Islet precursor cell (in vitro differentiated cells): ENCODE measurements around the gene SUCO.

Experiments used
- DNase-seq: peaks from one replicate; pipeline ENCODE4 v3.0.0-alpha.2; 2018

The SUCO gene

DNA sequence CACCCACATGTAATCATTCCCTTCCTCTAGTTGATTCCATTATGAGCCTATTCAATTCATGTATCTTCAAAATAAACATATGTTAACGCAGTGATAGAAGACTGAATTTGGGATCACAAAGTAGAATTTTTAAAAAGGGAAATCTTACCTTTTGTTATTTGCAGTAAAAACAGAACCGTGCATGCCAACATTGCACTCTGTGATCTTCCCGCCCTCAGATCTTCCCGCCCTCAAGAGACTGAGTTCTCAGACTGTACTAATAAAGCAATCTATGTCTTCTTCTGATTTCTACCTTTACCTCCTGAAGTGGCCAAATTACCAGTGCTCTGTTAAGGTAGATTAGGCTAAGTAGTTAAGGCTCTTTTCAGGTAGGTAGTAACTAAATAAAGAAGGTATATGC is 3.6 kb upstream of the SUCO start:
- no peak for DNase-seq

DNA sequence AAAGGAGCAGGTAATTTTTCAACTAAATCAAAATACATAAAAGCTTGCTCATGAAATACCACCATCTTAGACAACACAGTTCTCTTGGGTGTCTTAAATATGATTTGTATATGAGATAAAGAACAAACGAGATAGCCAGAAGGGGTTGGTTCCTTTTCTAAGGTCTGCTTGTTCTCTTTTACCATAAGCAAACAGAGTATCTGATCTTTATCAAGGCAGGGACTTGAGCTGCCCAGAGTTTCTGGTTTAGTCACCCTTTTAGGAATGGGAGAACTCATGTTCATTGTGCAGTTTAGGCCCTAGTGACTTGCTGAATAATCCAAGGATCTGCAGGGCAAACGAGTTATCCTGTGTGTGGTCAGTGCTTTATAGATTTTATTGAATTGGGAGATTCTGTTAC is 3.0 kb upstream of the SUCO start:
- peak; percentile 65 for DNase-seq

DNA sequence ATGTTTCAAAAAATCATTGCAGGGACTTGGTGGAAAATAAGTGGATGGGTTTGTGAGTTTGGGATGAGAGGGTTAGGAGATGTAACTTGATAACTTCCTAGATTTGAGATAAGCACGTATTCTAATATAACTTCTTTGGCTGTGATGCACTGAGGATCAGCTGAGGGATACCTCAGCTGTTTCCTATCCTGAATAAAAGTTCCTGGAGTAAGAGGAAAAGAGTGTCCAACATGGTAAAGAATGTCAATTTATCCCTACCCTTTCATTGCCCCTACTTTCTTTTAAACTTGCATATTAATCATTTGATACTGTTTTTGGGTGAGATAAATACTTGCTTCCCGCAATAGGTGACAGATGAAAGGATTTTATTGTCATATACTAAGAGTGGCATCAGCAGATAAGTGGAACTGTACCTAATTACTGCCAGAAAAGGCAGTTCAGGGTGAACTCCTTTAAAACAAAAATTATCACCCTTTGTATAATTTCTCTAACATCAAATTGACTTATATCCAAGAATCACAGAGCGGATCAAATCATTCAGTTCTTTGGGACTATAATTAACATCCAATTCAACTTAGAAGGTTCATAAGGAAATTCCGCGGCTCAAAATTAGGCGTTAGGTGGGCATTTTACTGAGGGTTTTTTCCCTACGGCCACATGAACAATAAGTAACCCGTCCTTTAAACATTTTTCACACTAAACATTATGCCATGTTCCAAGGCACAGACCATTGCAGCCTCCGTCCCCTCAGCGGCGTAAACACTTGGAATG is 1.4 kb upstream of the SUCO start:
- no peak for DNase-seq

DNA sequence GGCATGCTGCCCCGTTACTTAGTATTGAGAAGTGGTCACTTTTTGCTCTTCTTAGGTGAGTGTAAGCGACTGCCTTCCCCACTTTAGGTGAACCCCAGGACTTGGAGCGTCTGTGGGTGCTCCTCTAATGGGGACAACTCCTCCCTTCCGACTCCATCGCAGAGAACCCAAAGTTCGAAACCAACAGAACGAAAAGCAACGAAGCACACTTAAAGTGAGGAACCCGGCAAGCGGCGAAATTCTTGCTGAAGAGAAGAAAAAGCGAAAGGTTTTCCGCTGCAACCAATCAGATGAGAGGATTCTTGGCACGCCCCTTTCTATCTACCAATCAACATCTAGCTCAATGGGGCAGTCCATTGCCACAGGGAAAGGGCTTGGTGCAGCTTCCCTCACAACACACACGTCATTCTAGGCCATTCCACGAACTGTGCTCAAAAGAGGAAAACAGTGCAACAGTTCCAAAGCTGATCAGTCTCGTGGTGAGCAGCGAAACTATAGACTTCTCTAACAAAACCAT is 709 bp upstream of the SUCO start:
- peak; percentile 97 for DNase-seq

DNA sequence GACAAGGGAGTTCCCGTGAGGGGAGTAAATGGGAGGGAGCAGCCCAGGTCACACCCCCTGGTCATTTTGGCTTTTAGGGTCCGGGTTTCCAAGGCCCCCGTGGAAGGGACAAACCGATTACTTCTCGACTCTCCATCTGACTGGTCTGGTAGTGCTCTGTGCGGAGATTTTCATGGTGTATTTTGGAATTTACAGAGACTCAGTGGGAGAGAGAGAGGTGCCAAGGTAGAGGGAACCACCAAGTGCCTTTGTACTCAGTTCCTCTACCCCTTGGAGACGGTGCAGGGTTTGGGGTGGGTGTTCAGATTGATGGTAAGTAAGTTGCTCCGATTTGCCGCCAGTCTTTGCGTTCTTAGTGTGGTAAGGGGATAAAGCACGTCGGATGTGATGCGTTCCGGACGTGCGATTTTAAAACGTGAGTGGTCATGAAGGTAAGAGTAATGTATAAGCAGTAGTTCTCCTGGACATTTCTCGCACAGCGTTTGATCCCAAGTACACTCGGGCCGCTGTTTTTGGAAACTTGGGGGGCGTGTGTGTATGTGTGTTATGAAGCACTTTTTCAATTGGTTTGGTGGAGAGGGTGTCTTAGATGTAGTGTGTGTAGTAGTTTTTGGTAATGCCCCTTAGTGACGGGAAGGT is 682 bp downstream of the SUCO start:
- peak; percentile 58 for DNase-seq

DNA sequence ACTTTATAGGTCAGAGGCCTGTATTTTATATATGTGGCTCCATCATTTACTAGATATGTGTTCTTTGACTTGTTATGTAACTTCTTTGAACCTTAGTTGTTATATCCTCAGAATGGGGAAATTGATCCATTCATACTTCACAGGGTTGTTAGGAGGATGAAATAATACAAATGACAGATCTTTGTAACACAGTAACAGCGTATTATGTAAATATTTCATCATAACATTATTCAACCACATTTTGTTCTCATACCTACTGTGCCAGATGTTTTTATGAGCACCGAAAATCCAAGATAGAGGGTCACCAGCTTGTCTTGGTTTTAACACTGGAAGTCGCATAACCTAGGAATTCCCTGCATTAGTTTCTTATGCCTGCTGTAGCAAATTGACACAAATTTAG is 3.3 kb downstream of the SUCO start:
- DNase-seq: no peak

DNA sequence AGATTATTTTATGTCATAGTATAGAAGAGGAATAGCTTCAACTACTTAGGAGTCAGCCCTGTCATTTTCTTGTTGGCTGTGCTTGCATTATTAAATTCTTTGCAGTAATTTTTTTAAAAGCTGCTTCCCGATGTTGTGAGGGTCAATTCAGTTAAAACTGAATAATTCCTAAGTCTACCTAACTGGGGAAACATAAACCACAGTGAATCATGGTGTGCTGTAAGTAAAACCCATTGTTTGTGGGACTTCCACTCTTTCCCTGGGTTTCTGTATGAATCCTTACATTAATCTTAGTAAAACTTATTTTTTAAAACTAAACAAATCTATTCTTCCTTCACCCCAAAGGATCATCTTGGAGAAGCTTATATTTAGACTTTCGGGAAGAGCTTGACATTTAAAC is 4.4 kb downstream of the SUCO start:
- DNase-seq: no peak

DNA sequence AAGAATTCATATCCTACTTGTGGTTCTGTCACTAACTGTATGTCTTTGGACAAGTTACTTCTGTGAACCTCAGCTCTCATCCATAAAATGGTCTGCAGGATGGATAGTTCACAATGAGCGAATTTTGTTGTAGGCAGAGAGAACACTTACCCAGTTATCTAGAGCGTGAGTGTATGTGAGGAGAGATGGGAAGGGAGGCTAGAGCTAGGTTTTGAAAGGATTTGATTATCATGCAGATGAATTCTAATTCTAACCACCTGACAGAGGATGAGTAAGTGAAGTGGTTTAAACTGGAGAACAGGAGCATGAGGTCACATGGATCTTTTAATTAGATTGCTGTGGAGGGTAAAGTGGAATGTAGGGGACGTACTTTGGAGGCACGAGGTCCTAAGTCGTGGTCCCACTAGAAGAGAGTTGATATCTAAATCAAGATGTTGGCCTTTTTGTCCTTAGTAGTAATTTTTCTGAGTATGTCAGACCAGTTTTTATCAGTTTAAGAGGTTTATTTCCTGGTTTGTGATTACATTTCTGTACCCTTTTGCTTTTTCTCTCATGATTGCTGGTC is 5.0 kb downstream of the SUCO start:
- no peak for DNase-seq

DNA sequence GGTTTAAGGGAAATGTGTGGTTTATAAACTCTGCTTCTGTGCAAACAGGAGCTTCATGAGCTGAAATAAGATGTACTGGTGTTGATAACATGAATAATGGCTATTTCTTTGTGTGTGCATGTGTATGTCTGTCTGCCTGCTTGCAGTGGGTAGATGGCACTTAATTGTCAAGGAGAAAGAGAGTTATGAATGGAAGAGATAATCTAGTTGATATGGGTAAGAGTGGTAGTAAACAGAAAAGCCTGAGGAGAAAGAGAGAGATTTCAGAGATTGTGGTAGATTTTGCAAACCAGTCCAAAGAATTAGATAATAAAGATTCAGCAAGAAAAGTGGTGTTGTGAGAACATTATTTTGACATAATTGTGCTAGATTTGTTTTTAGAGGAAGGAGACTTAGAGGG is 7.7 kb downstream of the SUCO start:
- DNase-seq: no peak

DNA sequence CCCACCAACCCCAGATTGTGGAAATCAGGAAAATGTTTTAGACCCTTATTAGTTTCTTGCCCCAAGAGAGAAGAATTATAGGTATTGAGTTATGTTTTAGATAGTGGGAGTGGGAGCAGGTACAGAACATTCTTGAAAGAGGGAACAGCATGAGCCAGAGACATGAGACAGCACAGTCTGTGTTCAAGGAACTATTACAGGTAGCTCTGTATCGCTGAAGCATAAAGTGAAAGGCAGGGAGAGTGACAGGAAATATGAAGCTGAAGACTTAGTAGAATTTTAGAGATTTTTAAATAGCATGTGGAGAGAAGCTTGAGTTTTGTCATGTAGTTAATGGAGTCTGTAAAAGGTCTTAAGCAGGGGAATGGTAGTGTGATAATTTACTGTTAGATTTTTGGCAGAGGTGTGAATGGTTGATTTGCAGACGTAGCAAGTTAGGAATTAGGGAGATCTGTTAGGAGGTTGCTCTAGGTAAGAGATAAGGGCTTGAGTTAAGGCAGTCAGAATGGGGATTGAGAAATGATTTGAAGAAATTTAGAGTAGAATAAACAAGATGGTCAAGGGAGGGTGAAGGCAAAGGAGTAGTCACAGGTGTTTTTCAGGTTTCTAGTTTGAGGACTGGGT is 11.6 kb downstream of the SUCO start:
- DNase-seq: no peak

DNA sequence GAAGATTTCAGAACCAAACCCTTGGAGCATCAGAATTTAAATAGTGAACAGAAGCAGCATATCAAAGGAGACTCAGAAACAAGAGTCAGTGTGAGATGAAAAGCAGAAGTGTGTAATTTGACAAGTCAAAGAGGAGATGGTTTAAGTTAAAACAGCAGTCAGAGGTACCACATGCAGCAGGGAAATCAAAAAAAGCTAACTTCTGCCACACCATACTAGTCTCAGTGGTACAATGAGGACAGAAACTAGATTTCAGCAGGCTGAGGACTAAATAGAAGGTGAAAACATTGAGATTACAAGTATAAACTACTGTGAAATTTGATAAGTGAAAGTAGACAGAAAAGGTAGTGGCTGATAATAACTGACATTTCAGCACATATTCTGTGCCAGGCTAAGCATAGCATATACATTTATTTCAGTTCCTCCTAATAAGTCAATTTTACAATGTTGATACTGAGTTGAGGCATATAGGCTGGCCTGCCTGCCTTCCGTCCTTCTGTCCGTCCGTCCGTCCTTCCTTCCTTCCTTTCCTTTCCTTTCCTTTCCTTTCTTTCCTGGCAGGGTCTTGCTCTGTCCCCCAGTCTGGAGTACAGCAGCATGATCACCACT is 12.6 kb downstream of the SUCO start:
- DNase-seq: no peak

DNA sequence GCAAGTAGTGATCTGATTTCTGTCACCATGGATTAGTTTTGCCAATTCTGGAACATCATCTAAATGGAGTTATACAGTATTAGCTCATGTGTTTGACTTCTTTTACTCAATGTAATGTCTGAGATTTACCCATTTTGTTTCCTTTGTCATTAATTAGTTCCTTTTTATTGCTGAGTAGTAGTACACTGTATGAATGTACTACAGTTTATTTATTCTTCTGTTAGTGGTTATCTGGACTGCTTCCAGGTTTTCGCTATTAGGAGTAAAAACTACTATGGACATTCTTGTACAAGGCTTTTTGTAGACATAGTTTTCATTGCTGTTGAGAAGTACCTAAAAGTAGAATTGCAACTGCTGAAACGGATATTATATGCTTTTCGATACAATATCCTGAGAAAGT is 14.1 kb downstream of the SUCO start:
- DNase-seq: no peak

DNA sequence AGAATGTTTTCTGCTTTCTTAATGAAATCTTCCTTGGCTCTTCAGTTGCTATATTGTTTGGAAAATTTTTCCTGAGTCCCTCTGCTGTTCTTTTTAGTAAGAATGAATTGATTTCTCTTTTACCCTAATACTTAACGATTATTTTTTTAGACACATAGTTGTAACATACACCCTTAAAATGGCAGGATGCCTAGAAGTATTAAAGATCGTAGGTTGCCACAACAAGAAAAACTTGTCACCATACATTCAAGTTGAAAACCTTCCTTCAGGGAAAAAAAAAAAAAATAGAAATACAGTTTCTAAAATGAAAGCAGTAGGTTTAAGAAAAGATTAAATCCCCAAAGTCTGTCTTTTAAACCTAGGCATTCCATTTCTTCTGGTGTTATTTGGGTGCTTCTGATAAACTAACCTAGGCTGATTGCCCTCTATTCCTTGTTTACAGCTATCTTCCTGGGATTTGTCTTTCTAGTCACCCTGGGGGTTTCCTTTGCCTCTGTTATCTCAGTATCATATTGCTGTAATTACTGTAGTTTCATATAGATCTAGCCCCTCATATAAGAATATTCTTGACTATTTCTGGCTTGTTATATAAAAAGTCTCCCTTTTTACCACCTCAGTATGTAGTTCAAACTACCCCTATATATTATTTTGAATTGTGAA is 16.8 kb downstream of the SUCO start:
- no peak for DNase-seq

DNA sequence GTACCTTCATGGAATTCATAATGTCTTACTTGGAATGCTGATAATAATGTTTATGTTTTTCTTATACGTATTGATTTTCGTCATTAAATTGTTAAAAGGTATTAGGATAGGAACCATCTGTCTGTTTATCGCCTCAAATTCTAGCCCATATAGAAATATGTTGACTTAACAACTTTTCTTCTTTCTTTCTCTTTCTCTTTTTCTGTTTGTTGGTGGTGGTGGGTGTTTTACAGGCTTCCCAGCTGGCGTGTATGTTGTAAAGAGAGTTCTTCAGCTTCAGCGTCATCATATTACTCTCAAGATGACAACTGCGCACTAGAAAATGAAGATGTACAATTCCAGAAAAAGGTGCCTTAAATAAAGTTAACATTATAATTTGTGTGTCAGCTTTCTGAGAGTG is 18.3 kb downstream of the SUCO start:
- no peak for DNase-seq

DNA sequence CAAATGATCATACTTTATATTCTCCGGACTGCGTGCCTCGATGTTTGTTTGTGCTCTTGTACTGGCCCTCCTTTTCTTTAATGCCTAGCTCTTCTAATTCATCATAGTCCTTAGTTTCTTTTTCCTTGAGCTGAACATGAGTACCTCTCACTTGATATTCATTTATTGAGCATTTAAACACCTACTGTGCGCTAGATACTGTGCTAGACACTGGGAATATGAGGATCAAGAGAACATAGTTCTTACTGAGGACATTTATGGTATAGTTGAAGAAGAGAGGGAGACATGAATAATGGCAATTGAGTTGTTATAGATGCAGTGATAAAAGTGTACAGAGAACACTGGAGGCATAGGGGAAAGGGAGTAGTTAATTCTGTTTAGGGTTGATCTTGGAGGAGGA is 22.0 kb downstream of the SUCO start:
- DNase-seq: no peak

DNA sequence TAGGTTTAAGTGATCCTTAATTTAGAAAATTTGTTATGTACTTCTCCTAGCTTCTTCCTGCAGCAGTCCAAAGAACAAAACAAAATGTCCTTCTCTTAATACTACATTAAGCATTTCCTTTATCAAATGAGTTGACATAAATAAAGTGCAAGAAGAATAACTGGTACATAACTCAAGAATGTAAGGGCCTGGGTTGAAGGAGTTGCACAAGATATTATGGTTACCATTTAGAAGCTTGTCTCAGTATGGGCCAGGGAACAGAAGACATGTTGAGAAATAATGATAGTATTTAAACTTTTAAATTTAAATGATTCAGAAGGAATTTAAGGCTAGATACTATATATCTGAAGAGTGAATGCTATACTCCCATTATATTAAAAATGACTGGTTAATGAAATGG is 23.5 kb downstream of the SUCO start:
- no peak for DNase-seq

DNA sequence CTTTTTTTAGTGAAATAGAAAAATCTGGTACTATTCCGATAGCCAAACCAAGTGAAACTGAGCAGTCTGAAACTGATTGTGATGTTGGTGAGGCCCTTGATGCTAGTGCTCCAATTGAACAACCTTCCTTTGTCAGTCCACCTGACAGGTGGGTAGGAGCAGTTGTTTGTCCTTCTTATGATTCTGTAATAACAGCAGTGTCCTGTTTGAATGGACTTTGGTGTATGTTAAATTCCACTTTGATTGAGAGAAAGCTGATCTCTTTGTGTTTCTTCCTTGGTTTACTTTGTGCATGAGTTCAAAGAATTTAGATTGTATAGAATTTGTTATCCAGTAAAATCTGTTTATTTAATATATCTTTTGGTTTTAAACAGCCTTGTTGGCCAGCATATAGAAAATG is 24.3 kb downstream of the SUCO start:
- no peak for DNase-seq

DNA sequence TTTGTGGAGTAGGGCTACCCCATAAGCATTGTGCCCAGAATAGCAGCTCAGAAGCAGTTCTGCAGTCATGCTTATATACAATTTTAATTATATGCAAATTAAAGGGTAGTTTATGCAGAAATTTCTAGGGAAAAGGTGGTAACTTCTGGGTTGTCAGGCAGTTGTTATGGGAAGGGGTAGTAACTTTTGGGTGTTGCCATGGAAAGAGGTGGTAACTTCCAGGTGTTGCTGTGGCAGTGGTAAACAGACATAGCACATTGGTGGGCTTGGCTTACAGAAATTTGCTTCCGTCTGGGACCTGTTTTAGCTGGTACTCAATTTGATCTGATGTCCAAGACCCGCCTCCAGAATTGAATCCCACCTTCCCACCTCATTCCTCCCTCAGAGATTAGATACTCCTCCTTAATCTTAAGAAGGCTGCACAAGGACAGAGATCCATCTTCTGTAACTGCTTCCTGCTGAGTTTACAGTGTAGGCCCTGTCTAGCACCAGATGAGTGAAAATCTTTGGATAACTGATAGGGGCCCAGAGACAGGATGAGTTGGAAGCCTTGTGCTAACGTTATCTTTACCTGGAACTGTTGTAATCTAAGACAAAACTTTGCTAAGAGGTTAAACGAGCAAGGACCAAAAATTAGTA is 26.7 kb downstream of the SUCO start:
- DNase-seq: no peak

DNA sequence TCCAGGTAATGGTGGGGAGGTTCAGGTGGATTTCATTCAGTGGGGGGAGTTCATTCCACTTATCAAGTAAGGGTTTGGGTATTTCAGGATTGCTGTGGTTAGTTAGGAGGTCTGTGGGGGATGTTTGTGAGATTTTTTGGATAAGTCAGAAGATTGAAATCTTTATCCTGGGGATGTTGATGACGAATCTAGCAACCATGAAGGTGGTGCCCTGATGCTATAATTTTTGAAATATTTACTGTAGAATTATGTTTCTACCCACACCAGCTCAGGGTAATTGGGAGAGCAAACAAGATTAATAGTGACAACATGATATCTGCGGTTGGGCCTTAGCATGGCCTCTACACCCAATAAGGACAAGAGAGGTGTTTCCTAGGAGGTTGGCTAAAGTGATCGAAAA is 28.3 kb downstream of the SUCO start:
- no peak for DNase-seq

DNA sequence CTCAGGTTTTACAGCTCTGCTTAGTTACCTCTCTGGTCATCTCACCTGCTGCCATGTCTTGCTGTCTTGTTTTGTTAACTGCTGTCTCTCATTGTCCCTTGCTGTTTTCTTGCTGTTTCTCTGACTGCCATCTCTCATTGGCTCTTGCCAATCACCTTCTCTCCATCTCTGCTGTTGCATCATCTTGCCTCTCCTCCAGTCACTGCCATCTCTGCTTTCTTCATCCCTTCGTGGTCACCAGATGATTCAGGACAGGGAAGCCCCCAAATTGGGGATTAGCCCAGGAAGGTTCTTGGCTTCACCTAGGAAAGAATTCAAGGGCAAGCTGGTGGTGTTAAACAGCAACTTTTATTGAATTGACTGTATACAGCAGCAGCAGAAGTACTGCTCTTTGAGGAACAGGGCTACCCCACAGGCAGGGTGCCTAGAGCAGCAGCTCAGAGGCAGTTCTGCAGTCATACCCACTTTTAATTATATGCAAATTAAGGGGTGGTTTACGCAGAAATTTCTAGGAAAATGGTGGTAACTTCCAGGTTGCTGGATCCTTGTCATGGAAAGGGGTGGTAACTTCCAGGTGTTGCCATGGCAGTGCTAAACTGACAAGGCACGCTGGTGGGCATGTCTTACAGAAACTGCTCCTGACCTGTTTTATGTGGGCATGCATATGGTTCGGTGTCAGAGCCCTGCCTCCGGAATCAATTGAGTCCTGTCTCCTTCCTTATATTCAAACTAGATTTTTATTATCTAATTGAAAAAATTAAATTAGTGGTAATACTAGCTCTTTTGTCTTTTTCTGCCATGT is 33.4 kb downstream of the SUCO start:
- DNase-seq: no peak

DNA sequence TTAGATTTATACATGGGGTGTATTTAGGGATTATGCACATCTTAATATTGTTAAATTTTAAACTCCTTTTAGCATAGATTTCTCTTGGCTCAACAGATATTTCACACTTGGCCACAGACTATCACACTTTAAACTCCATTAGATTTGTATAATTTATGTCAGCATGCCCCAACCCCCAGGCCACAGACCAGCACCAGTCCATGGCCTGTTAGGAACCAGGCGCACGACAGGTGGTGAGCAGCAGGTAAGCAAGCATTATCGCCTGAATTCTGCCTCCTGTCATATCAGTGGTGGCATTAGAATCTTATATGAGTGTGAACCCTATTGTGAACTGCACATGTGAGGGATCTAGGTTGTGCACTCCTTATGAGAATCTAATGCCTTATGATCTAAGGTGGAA is 34.8 kb downstream of the SUCO start:
- no peak for DNase-seq

DNA sequence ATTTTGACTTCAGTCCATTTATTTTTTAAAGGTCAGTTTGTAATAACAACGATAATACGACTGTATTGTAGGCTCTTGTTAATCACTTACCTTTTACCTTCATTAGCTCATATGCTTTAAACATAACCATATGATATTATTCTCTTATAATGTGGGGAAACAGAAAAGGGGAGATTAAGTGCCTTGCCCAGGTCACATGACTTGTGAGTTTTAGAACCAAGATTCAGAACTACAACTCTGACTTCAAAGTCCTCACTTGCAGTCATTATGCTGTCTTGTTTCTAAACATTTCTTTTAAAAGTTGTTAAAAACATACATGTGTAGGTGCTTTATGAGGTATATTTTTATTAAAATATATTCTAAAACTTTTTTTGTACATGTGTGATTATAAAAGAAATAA is 41.1 kb downstream of the SUCO start:
- DNase-seq: no peak
